Upper lobe of left lung (tissue), 4 donors: ENCODE data around the gene NEDD8.

Experiments used
- CTCF ChIP-seq, 6 experiments: fragments of 450-650 bp in 4 of 6; fragments of 200-600 bp in 2 of 6; sonication (generic) in 2 of 6; IDR thresholded peaks; one replicate each; pipeline ENCODE4 v1.5.1; 2016 to 2019; ENCODE audit warnings: antibody characterized with exemption in 6 of 6
- POLR2A ChIP-seq, 4 donors: fragments of 450-650 bp; IDR thresholded peaks; one replicate each; pipeline ENCODE4 v1.5.1; 2016 to 2017; ENCODE audit warnings: antibody characterized with exemption in 4 of 4, mild to moderate bottlenecking in 2 of 4
- POLR2AphosphoS5 ChIP-seq, 2 donors: sonication (generic); formaldehyde crosslinking; IDR thresholded peaks; one replicate each; pipeline ENCODE4 v1.5.1; 2017; ENCODE audit warnings: antibody characterized with exemption in 2 of 2

GRCh38 chr14:24216345-24216699 is 15.8 kb downstream of the NEDD8 start:
- no peak for TF ChIP-seq CTCF (IDR thresholded peaks at IDR 0.05)
- TF ChIP-seq POLR2AphosphoS5 (IDR thresholded peaks at IDR 0.05) = no peak
- no peak for TF ChIP-seq POLR2A (IDR thresholded peaks at IDR 0.05)
